GM13977 (cell line): ENCODE results near the gene ETS1.

Experiments
- DNase-seq: peaks from one replicate; pipeline ENCODE4 v3.0.0; 2012; ENCODE audit warnings: low spot score
- CTCF ChIP-seq: IDR thresholded peaks from 2 replicates; pipeline ENCODE4 v1.5.1; 2012; ENCODE audit warnings: mild to moderate bottlenecking, control low read depth; ENCODE audit not compliant: insufficient read depth; ENCODE audit errors: extremely low read depth, missing control alignments
- in situ Hi-C: fragments of 300-500 bp; cut with MboI; formaldehyde crosslinking; loops from one replicate; pipeline ENCODE4 v1.12.0; 2022; ENCODE audit warnings: low sequenced_read_pairs, low pct_unique_long_range_greater_than_20kb, mixed read lengths, inconsistent platforms; ENCODE audit not compliant: unreplicated experiment

ETS1 gene

GRCh38 chr11:128520206-128520887 lies 67.0 kb downstream of the ETS1 start:
- peak; percentile 15 for TF ChIP-seq CTCF
- in situ Hi-C loops: no loop called here
- DNase-seq: no peak

GRCh38 chr11:128519338-128519737 lies 68.0 kb downstream of the ETS1 start:
- no peak for DNase-seq
- in situ Hi-C loops: no loop called here
- no peak for TF ChIP-seq CTCF

GRCh38 chr11:128518493-128519207 lies 68.7 kb downstream of the ETS1 start:
- no peak for TF ChIP-seq CTCF
- DNase-seq: no peak
- in situ Hi-C loops: no loop called here

GRCh38 chr11:128517451-128518230 lies 69.7 kb downstream of the ETS1 start:
- no peak for DNase-seq
- in situ Hi-C loops: no loop called here

GRCh38 chr11:128516886-128517285 lies 70.5 kb downstream of the ETS1 start:
- DNase-seq: no peak
- in situ Hi-C loops: no loop called here
- no peak for TF ChIP-seq CTCF

More at GRCh38 chr11:128517451-128518230, 69.7 kb downstream of the ETS1 start:
- no peak for TF ChIP-seq CTCF
